Keratinocyte (primary cell): ENCODE measurements around the gene FOXM1. TPM values are rescaled to one million over a fixed set of nuclear protein-coding genes. Genes with fewer than 3 reads are reported as not detected.

Experiments used
- DNase-seq: peaks from one replicate; pipeline ENCODE4 v3.0.0-alpha.2; 2011; ENCODE audit warnings: low read depth, missing footprints, low spot score
- FAIRE-seq: peaks from 2 replicates; lab custom pipeline; 2011; peaks lifted over from hg19 to GRCh38; lab: Jason Lieb, UNC
- H2AFZ ChIP-seq: 2 replicates; pipeline ENCODE4 v1.6.0; 2012; ENCODE audit warnings: low read length, control low read depth, inconsistent platforms; ENCODE audit not compliant: control insufficient read depth
- H3K27ac ChIP-seq: 2 replicates; pipeline ENCODE4 v1.5.1; 2011; ENCODE audit warnings: low read length; ENCODE audit not compliant: control insufficient read depth, insufficient read depth
- H3K27me3 ChIP-seq: 3 replicates; pipeline ENCODE4 v1.6.0; 2011; ENCODE audit warnings: low read length; ENCODE audit not compliant: control insufficient read depth, insufficient read depth; ENCODE audit errors: extremely low read depth
- H3K36me3 ChIP-seq, 2 experiments: 2 replicates in 1 of 2; 3 replicates in 1 of 2; pipeline ENCODE4 v1.5.1; 2011; ENCODE audit warnings: low read length in 2 of 2, mild to moderate bottlenecking in 1 of 2; ENCODE audit not compliant: control insufficient read depth in 2 of 2, insufficient read depth in 2 of 2; ENCODE audit errors: extremely low read depth in 1 of 2
- H3K4me1 ChIP-seq: 3 replicates; pipeline ENCODE4 v1.5.1; 2011; ENCODE audit warnings: low read length; ENCODE audit not compliant: control insufficient read depth, insufficient read depth; ENCODE audit errors: extremely low read depth
- H3K4me2 ChIP-seq: 3 replicates; pipeline ENCODE4 v1.6.0; 2011; ENCODE audit warnings: low read depth, low read length; ENCODE audit not compliant: control insufficient read depth, insufficient read depth; ENCODE audit errors: extremely low read depth
- H3K4me3 ChIP-seq, 3 experiments: fragments of 200-600 bp in 1 of 3; sonication (generic) in 1 of 3; 2 replicates in 2 of 3; 3 replicates in 1 of 3; pipeline ENCODE4 v1.5.1; 2011 to 2016; ENCODE audit warnings: low read length in 3 of 3, mild to moderate bottlenecking in 3 of 3, control low read depth in 2 of 3, inconsistent platforms in 1 of 3, low read depth in 1 of 3, mixed read lengths in 1 of 3, mixed run types in 1 of 3, moderate library complexity in 1 of 3; ENCODE audit not compliant: control insufficient read depth in 2 of 3, insufficient read depth in 2 of 3; ENCODE audit errors: extremely low read depth in 1 of 3
- H3K79me2 ChIP-seq: 2 replicates; pipeline ENCODE4 v1.6.0; 2012; ENCODE audit warnings: low read length; ENCODE audit not compliant: control insufficient read depth, insufficient read depth
- H3K9ac ChIP-seq: 3 replicates; pipeline ENCODE4 v1.6.0; 2011; ENCODE audit warnings: low read length; ENCODE audit not compliant: control insufficient read depth, insufficient read depth; ENCODE audit errors: extremely low read depth
- H3K9me1 ChIP-seq: 3 replicates; pipeline ENCODE4 v1.6.0; 2011; ENCODE audit warnings: low read length; ENCODE audit not compliant: control insufficient read depth, insufficient read depth; ENCODE audit errors: extremely low read depth
- H3K9me3 ChIP-seq: 2 replicates; pipeline ENCODE4 v1.5.1; 2012; ENCODE audit warnings: low read depth, low read length; ENCODE audit not compliant: control insufficient read depth
- H4K20me1 ChIP-seq: 3 replicates; pipeline ENCODE4 v1.6.0; 2011; ENCODE audit warnings: low read length; ENCODE audit not compliant: control insufficient read depth, insufficient read depth; ENCODE audit errors: extremely low read depth
- CTCF ChIP-seq, 3 experiments: IDR thresholded peaks in 1 of 3; conservative IDR thresholded peaks in 1 of 3; optimal IDR thresholded peaks in 1 of 3; 2 replicates in 2 of 3; 3 replicates in 1 of 3; pipeline versions ENCODE3 to v1.5.1; 2011; ENCODE audit warnings: low read length in 3 of 3, mild to moderate bottlenecking in 3 of 3, moderate library complexity in 2 of 3, control low read depth in 1 of 3, inconsistent platforms in 1 of 3; ENCODE audit not compliant: insufficient read depth in 2 of 3; ENCODE audit errors: extremely low read depth in 1 of 3
- EZH2 ChIP-seq: IDR thresholded peaks from one replicate; pipeline ENCODE4 v1.6.1; 2012; ENCODE audit warnings: inconsistent platforms, mild to moderate bottlenecking, low read length, moderate library complexity
- dilution Hi-C: fragments of 300-500 bp; cut with MboI; formaldehyde crosslinking; loops from one replicate; pipeline ENCODE4 v1.7.0; 2020; ENCODE audit warnings: low sequenced_read_pairs; ENCODE audit not compliant: extremely low pct_ligation_motif_present
- polyA plus RNA-seq, 5 experiments: library from polyadenylated mRNA; depleted of rRNA in 3 of 5; stranded (reverse) in 3 of 5; stranded (forward) in 1 of 5; unstranded in 1 of 5; fragments of >200 nt; gene quantifications; 1 replicate in 1 of 5; 2 replicates in 3 of 5; 3 replicates in 1 of 5; pipeline versions ENCODE4 v1.2.1 to v1.2.3, GENCODE V29; 2011 to 2012; ENCODE audit warnings: missing spikeins in 2 of 5, low read depth in 1 of 5, low replicate concordance in 1 of 5

FOXM1 gene
- polyA plus RNA-seq, 1 donor (not counting 4 experiments of a cell fraction or from before 2014, with no cell fraction given), result 9.0 TPM

DNA sequence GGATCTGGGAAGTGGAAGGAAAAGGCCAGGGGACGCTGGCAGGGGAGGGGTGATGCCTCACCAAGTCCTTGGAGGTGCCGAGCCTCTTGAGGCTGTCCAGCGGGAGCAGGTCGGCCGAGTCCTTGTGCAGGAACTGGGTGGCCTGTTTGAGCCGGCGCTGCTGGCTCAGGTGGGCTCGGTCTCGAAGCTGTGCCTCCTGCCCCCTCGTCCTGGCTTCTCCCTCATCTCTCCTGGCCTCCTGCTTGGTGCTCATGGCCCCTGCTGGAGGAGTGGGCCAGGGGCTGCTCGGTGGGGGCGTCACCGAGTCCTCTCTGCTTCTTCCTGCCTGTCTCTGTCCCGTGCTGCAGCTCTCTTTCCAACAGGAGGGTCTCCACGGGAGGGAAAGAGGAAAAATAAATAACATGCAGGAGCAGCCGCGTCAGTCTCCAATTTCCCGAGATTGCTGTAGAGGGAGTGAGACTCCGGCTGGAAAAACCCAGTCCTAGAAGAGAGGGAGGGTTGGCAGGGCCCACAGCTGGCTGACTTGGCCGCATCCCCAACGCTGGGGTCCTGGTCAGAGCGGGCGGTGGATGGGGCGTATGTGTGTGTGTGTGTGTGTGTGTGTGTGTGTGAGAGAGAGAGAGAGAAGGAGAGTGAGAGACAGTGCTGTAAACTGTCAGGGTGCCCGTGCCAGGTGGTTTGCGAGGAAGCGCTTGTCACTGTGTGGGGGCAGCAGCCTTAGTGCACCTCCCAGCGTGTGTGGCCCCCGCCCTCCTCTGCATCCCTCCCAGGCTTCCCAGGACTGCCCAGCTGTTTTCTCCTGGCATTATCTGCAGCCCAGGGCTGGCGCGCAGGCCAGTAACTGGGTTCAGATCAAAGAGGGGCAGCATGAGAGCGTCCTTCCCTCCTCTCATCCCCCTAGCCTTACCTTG, 42.1 kb downstream of the FOXM1 start, which contains the start of gene NRIP2:
Gene NRIP2, minus strand, starts transcription at position 455 of the 911 bp plus-strand sequence. Its CDS starts 52 bp downstream, at position 403.
- Histone ChIP-seq H3K79me2 (no peaks in the 10 kb centered on the region), H3K4me3 (no peak within 1 kb of the TSS), H3K9me3 (no peaks in the 10 kb centered on the region), H3K27ac (no peak within 1 kb of the TSS), H3K9ac (no peak within 1 kb of the TSS), H3K4me2 (no peak within 1 kb of the TSS), H2AFZ (no peak within 1 kb of the TSS), H3K36me3 (peaks cover 0 to 4% of the 10 kb centered on the region in 2 experiments), H3K27me3 (no peaks in the 10 kb centered on the region), H4K20me1 (no peaks in the 10 kb centered on the region), H3K9me1 (no peaks in the 10 kb centered on the region), H3K4me1 (peaks cover 5% of the 10 kb centered on the region)
- FAIRE-seq, result no peak
- DNase-seq, result no peak
- dilution Hi-C loops, result no loop called here
- no peak for TF ChIP-seq CTCF (optimal IDR thresholded peaks at IDR 0.05 in 1 of 3, IDR thresholded peaks at IDR 0.05 in 1 of 3, conservative IDR thresholded peaks at IDR 0.05 in 1 of 3; ENCODE audit: extremely low read depth in 1 of 3, insufficient read depth in 2 of 3, low read length in 3 of 3)
- no peak for TF ChIP-seq EZH2

DNA sequence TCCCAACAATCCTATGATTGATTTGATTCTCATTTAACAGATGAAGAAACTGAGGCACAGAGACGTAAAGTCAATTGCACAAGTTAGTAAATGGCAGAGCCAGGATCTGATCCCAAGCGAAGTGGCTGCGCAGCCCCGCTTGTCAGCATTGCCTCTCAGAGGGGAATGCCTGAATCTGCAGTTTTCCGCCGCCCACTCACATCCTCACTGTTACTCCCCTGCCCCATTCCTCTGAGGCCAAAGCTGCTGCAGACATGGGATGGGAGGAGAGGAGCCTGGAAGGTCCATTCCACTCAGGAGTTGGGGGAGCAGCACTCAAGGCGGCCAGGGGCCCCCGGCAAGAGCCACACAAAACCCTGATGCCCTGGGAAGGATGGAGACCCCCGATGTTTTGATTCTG, 43.2 kb downstream of the FOXM1 start:
- Histone ChIP-seq H3K9me1 (no peaks in the 10 kb centered on the region), H3K27me3 (no peaks in the 10 kb centered on the region), H3K4me1 (peaks cover 5% of the 10 kb centered on the region), H3K4me2 (no peak overlapping the region), H3K9ac (no peak overlapping the region), H2AFZ (no peak overlapping the region), H4K20me1 (no peaks in the 10 kb centered on the region), H3K9me3 (no peaks in the 10 kb centered on the region), H3K79me2 (no peaks in the 10 kb centered on the region), H3K4me3 (no peak overlapping the region), H3K36me3 (peaks cover 0 to 4% of the 10 kb centered on the region in 2 experiments), H3K27ac (no peak overlapping the region)
- dilution Hi-C loops, result no loop called here
- FAIRE-seq, result no peak
- TF ChIP-seq EZH2 (no peak), CTCF (optimal IDR thresholded peaks at IDR 0.05 in 1 of 3, IDR thresholded peaks at IDR 0.05 in 1 of 3, conservative IDR thresholded peaks at IDR 0.05 in 1 of 3; ENCODE audit: extremely low read depth in 1 of 3, insufficient read depth in 2 of 3, low read length in 3 of 3) (no peak)
- DNase-seq, result no peak
